ENCODE measurements around the gene MYRFL. TPM values are rescaled to one million over a fixed set of nuclear protein-coding genes. Genes with fewer than 3 reads are reported as not detected.

Gene MYRFL
- total RNA-seq, 4 donors from 2014 or later: 1.5 TPM; not detected in 3

DNA sequence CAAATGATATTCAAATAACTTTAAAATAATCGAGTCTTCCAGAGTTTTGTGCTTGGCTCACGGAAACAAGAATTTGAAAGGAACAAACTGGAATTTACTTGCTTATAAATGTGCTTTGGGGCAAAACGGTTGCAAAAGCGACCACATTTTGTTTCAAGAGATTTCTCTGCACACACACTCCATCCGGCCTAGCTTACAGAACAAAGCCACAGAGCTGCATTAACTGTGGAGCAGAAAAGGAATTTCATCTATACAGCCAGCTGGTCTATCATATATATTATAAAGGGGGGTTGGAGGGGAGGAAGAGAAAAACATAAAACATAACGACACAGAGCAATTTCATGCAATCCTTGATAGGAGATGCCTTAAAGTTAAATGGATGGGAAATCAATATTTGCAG, 153.0 kb downstream of the MYRFL start:
- Histone ChIP-seq H3K36me3 (no peaks in the 10 kb centered on the region), H3K27ac (no peak overlapping the region), H3K9me3 (no peaks in the 10 kb centered on the region), H3K27me3 (no peaks in the 10 kb centered on the region), H3K4me3 (no peak overlapping the region), H3K4me1 (no peaks in the 10 kb centered on the region)
- no peak for TF ChIP-seq POLR2A (IDR thresholded peaks at IDR 0.05)
- TF ChIP-seq, protein P1, sequence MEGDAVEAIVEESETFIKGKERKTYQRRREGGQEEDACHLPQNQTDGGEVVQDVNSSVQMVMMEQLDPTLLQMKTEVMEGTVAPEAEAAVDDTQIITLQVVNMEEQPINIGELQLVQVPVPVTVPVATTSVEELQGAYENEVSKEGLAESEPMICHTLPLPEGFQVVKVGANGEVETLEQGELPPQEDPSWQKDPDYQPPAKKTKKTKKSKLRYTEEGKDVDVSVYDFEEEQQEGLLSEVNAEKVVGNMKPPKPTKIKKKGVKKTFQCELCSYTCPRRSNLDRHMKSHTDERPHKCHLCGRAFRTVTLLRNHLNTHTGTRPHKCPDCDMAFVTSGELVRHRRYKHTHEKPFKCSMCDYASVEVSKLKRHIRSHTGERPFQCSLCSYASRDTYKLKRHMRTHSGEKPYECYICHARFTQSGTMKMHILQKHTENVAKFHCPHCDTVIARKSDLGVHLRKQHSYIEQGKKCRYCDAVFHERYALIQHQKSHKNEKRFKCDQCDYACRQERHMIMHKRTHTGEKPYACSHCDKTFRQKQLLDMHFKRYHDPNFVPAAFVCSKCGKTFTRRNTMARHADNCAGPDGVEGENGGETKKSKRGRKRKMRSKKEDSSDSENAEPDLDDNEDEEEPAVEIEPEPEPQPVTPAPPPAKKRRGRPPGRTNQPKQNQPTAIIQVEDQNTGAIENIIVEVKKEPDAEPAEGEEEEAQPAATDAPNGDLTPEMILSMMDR (IDR thresholded peaks at IDR 0.05): no peak
- intact Hi-C loops (cut with DNase I; ENCODE audit: low total_unique reads): no loop called here
- DNase-seq: no peak

DNA sequence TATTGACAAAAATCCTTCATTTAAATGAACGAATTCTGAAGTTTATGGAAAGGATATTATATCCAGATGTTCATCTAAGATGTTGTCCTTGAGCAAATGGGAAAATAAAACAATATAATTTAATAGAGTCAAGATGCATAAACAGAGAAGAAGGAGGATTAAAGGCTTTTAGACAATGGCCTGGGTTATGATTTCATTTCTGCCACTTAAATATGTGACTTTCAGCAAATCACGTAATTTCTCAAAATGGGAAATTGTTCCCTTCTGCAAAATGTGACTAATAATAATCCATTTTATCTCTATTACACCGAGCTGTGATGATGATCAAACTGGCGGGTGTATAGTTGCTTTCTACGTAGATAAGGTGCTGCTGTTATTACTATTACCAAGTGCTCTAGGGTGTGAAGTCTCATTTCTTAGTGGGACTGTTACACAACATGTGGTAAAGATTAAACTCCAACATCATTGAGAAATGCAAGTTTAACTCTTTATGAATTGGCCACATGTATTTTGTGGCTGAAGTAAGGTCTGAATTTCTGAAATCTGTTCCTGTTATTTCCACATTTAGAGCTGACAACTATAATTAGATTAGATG, 157.0 kb downstream of the MYRFL start:
- no peaks in the 10 kb centered on the region for H3K36me3 ChIP-seq
- TF ChIP-seq POLR2A (IDR thresholded peaks at IDR 0.05): no peak
- TF ChIP-seq, protein P1 (IDR thresholded peaks at IDR 0.05): no peak
- intact Hi-C loops (cut with DNase I; ENCODE audit: low total_unique reads): no loop called here

DNA sequence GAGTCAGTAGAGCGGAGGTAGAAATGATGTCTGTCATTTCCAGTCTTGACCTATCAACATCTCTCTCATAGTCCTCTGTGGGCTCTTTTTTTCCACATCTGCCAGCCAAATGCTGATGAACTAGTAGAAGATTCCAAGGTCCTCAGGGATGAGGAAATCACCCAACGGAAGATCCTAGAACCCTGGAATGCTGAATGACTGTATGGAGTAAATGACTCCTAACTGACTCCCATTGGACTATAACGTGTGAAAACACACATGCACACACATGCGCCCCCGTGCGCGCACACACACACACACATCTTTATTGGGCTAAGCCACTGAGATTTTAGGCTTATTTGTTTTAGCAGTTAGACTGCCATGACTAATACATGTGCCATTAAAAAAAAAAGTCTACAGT, 159.2 kb downstream of the MYRFL start:
- Histone ChIP-seq H3K27me3 (no peaks in the 10 kb centered on the region), H3K9me3 (no peaks in the 10 kb centered on the region), H3K4me3 (no peak overlapping the region), H3K27ac (no peak overlapping the region), H3K4me1 (peaks cover 4 to 10% of the 10 kb centered on the region in 2 donors), H3K36me3 (no peaks in the 10 kb centered on the region)
- DNase-seq: no peak
- TF ChIP-seq POLR2A (IDR thresholded peaks at IDR 0.05): no peak
- TF ChIP-seq, protein P1 (IDR thresholded peaks at IDR 0.05): no peak
- intact Hi-C loops (cut with DNase I; ENCODE audit: low total_unique reads): no loop called here

More for the DNA sequence above, 157.0 kb downstream of the MYRFL start:
- no peaks in the 10 kb centered on the region for H3K9me3 ChIP-seq
- H3K4me1 ChIP-seq: no peaks in the 10 kb centered on the region
- no peaks in the 10 kb centered on the region for H3K27me3 ChIP-seq
- no peak for DNase-seq
- no peak overlapping the region for H3K27ac ChIP-seq
- H3K4me3 ChIP-seq: no peak overlapping the region

DNA sequence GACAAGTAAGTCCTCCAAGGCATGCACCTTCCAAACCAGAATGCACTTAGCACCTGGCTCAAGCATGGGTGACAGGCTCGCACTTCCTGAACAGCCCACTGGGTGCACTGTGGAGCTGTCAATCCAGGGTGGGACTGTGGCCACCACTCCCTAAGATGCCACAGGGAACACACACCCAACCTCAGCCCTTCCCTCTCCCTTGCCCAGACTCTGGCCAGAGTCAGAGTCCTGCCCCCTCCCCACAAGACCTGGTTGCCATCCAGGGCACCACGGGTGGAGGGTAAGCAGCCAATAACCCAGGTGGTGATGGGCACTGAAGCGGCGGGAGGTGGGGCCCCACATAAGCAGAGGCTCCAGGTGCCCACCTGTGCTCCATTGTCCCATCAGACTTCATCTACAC, 160.6 kb downstream of the MYRFL start:
- TF ChIP-seq POLR2A (IDR thresholded peaks at IDR 0.05): no peak
- TF ChIP-seq, protein P1 (IDR thresholded peaks at IDR 0.05): no peak
- Histone ChIP-seq H3K9me3 (no peaks in the 10 kb centered on the region), H3K36me3 (no peaks in the 10 kb centered on the region), H3K4me1 (peaks cover 4 to 10% of the 10 kb centered on the region in 2 donors), H3K4me3 (no peak overlapping the region), H3K27ac (no peak overlapping the region), H3K27me3 (no peaks in the 10 kb centered on the region)
- DNase-seq: no peak
- intact Hi-C loops (cut with DNase I; ENCODE audit: low total_unique reads): no loop called here

DNA sequence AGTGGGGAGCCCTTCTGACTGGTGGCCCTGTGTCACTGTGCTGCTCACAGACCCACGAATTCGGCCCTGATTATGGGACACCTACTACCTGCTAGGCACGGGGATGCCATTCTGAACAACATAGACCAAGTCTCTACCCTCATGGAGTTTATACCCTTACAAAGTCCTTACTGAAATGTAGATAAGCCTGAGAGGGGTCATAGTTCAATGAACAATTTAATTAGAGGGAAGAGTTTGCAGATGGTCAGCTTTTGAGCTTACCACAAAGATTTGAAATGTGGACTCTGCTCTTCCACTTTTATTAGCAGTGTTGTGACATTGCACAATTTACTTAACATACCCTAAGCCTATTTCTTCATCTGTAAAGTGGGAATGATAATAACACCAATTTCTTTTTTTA, 161.1 kb downstream of the MYRFL start:
- peaks cover 4 to 10% of the 10 kb centered on the region in 2 donors for H3K4me1 ChIP-seq
- intact Hi-C loops (cut with DNase I; ENCODE audit: low total_unique reads): no loop called here
- no peaks in the 10 kb centered on the region for H3K36me3 ChIP-seq
- H3K27ac ChIP-seq: no peak overlapping the region
- no peaks in the 10 kb centered on the region for H3K9me3 ChIP-seq
- H3K4me3 ChIP-seq: no peak overlapping the region
- no peaks in the 10 kb centered on the region for H3K27me3 ChIP-seq
- no peak for DNase-seq
- no peak for TF ChIP-seq POLR2A (IDR thresholded peaks at IDR 0.05)
- TF ChIP-seq, protein P1 (IDR thresholded peaks at IDR 0.05): no peak
